ENCODE results near the gene SPACA5. TPM values are rescaled to one million over a fixed set of nuclear protein-coding genes. Genes with fewer than 3 reads are reported as not detected.
"Not testable (repeated sequence)": the region's sequence is repeated elsewhere in the genome, so short reads cannot be mapped to it uniquely, and the experiment has no call there.

The SPACA5 gene
- polyA plus RNA-seq (2013, experiment 1 of 2; ENCODE audit: insufficient read length), result not detected
- not detected for polyA plus RNA-seq (2013, experiment 2 of 2; ENCODE audit: insufficient read length)

DNA sequence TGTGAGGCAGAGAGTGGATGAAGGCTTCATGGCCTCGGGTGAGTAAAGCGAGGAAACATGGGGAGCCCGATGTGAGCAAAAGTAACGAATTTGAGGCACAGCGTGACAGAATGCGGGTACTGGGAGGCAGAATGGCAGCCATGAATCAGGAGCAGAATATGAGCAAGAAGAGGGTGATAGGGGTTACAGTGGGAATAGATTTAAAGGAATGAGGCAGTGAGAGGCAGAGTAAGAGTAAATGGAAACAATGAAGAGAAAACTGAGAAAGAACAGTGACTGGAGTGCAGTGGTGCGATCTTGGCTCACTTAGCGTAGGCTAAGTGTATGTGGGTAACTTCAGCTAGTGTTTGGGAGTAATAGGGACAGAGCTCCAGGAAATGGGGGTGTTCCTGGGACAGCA lies at the start of gene SPACA5:
Gene SPACA5 (plus strand): TSS at position 301 of the 400 bp plus-strand sequence. CDS start 815 bp downstream, outside the sequence.
- not testable (repeated sequence) for DNase-seq

DNA sequence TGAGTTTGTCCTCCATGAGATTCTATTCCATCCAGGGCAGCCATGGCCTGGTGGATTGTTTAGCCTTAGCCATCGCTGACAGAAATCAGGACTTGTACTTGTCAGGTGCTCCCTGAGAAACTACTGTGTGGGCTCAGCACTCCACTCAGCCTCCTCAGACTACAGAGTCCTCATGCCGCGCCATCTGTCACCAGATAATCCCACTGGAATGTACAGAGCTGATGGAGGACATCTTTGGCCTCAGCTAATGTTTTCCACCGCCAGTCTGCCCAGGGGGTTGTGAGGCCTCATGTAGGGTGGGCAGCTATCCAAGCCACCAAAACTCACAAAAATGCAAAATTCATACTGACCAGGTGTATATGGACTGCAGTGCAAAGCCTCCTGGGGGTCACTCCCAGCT lies 48.6 kb upstream of the SPACA5 start:
- not testable (repeated sequence) for DNase-seq

DNA sequence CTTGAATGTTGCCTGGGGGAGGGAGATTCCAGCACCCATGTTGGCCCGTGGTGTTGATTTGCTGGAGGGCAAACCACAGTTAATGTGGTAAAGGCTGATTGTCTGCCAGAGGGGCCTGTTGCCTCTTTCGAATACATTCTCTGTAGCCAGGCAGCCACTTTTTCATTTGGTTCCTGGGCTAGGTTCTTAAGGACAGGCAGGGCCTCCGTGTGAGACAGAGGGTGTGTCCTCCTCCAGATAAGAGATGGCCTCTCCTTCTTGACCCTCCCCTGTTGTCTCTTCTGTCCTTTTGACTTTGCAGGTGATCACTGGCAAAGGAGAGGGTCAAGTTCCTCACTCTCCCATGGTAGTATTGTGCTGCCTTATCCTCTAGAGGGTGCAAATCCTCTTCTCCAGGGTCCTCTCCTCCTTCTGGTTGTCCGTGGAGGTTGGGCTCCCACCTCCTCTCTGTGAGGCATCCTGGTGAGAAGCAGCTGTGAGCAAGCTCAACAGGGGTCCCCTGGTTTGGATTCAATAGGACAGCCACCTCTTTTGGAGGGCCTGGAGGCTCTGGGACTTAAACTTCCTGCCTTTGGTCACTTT lies 47.9 kb upstream of the SPACA5 start:
- peak; percentile 1 for DNase-seq

GRCh38 chrX:47960406-47960805 lies 46.4 kb upstream of the SPACA5 start:
- DNase-seq, result no peak

- not testable (repeated sequence) for DNase-seq
Observed at GRCh38 chrX:47961830-47962229, 45.0 kb upstream of the SPACA5 start.

DNA sequence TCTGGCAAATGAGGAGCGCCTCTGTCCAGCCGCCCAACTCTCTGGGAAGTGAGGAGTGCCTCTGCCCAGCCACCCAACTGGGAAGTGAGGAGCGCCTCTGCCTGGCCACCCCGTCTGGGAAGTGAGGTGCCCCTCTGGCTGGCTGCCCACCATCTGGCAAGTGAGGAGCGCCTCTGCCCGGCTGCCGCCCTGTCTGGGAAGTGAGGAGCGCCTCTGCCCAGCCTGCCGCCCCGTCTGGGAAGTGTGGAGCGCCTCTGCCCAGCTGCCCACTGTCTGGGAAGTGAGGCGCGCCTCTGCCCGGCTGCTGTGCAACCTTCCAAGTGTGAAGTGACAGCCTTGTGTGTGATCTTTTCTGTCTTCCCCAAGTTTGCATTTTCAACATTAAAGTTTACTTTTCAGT lies 41.3 kb upstream of the SPACA5 start:
- DNase-seq, result not testable (repeated sequence)

- DNase-seq, result no peak
Observed at GRCh38 chrX:47973235-47973634, 33.6 kb upstream of the SPACA5 start.

- DNase-seq, result no peak
Observed at GRCh38 chrX:47976254-47977151, 30.3 kb upstream of the SPACA5 start.

DNA sequence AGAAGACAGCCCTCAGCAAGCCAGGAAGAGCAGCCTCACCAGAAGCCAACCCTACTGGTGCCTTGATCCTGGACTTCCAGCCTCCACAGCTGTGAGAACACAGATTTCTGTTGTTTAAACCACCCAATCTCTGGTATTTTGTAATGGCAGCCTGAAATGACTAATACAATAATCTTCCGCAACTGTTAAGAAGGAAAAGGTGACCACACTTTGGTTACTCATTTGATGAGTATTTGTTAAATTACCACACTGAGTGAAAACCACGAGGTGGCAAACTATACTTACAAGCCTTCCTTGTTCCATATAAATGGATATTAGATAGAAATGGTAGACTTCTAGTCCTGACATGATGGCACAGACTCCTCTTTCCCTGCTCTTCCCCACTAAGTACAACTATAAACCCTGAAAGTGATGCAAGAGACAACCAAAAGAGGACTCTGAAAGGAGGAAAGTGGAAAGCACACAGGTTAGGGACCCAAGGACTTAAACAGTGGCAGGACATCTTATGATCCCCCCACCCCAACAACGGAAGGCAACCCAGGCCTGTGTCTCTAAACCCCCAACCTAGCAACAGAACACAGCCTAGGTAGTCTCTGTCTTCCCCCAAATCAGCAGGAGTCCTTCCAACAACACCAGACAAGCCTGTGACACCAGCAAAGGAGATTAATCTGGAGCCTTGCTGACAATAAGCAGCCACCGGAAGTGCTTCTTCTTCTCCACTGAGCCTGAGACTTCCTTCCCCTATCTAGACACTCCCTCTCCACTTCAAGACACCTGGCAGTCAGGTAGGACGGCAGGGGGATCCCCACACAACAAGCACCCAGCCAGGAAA lies 15.3 kb upstream of the SPACA5 start:
- peak; percentile 42 for DNase-seq

GRCh38 chrX:47992095-47992380 lies 14.8 kb upstream of the SPACA5 start:
- no peak for DNase-seq

GRCh38 chrX:47992669-47993068 lies 14.1 kb upstream of the SPACA5 start:
- no peak for DNase-seq

GRCh38 chrX:48001260-48001659 lies 5.5 kb upstream of the SPACA5 start:
- no peak for DNase-seq

DNA sequence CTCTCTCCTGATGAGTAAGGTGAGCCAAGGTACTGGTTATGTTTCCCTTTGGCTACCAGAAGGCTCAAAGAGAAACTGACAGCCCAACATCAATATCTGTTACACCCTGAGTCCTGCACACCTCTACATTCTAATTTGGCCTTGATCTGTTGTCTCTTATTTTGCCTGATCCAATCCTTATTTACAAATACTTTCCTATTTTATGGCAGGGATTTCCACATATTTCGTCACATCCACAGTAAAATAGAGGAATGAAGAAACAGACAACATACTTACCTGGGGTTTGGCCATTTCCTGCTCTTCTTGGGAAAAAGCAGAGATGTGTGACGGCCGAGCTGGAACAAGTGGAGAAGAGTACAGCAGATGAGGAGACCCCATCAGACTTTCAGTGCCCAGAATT lies 4.5 kb upstream of the SPACA5 start:
- no peak for DNase-seq

GRCh38 chrX:48002929-48003328 lies 3.9 kb upstream of the SPACA5 start:
- DNase-seq, result no peak

DNA sequence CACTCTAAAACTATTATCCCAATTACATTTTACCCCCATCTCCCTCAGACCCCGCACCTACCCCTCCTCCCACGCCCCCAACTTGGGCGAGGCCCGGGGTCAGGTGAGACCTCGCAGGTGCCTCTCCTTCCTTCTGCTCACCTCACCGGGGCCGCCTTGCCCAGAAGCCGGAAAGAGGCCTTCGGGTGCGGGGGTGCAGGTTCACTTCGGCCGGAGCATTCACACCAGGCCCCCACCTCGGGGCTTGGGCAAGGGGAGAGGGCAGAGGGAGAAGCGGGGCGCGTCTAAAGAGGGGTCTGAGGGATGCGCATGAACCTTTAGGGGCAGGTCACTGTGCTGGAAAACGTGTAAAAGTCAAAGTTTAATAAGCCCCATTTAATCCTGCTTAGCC lies 3.4 kb upstream of the SPACA5 start:
- no peak for DNase-seq

- DNase-seq, result peak; percentile 88
Observed at GRCh38 chrX:48003758-48004457, 2.9 kb upstream of the SPACA5 start, which contains the start of gene ZNF182. ZNF182 (minus strand) TSS chrX:48003989; CDS start chrX:48002609, 1,380 bp downstream.

DNA sequence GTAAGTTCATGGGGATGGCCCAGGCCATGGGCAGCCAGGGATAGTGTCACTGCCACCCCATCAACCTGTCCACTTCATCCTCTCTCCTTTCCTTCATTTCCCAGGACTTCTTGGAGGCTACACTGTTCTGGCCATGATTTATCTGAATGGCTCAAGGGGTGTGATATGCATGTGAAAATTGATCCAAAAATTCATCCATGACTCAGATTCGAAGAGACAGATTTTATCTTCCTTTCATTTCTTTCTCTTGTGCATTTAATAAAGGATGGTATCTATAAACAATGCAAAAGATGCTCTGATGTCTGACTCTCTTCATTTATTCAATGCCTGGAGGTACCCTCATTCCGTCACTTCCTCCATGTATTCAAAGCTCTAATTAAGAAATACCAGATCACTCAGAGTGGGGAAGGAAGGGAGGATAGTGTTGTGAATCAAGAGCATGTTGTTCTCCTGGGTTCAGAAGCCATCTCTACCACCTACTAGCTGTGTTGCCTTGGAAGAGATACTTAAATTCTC lies 2.7 kb downstream of the SPACA5 start:
- DNase-seq, result not testable (repeated sequence)

DNA sequence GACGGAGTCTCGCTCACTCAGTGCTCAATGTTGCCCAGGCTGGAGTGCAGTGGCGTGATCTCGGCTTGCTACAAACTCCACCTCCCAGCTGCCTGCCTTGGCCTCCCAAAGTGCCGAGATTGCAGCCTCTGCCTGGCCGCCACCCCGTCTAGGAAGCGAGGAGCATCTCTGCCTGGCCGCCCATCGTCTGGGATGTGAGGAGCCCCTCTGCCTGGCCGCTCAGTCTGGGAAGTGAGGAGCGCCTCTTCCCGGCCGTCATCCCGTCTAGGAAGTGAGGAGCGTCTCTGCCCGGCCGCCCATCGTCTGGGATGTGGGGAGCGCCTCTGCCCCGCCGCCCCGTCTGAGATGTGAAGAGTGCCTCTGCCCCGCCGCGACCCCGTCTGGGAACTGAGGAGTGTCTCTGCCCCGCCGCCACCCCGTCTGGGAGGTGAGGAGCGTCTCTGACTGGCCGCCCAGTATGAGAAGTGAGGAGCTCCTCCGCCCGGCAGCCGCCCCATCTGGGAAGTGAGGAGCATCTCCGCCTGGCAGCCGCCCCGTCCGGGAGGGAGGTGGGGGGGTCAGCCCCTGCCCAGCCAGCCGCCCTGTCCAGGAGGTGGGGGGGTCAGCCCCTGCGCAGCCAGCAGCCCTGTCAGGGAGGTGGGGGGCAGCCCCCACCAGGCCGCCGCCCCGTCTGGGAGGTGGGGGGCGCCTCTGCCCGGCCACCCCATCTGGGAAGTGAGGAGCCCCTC lies 10.0 kb downstream of the SPACA5 start:
- DNase-seq, result not testable (repeated sequence)

DNA sequence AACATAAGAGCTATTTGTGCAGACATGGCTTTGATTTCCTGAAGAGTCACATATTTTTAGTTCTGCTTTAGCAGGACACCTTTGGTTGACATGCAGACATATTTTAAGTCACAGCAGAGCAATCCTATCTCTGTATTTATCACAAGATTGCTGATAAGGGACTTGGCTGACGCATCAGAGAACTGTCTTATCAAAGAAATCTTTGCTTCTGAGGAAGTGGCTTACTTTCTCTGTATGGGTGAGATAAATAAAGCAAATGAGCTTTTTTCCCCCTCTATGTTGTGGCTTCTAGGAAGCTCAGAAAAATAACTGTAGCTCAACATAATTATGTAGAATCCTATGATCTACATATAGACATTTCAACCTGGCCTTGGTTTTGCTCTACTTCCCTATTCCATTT lies 13.1 kb downstream of the SPACA5 start:
- not testable (repeated sequence) for DNase-seq

- not testable (repeated sequence) for DNase-seq
Observed at GRCh38 chrX:48020472-48020871, 13.7 kb downstream of the SPACA5 start.
